GM21717 (cell line): ENCODE data around the gene RAB14.
"Not testable (repeated sequence)": the region's sequence is repeated elsewhere in the genome, so short reads cannot be mapped to it uniquely, and the experiment has no call there.

Experiments used
- ATAC-seq: cut with Tn5 transposase; IDR thresholded peaks from one replicate; pipeline ENCODE4 v1.9.1; 2021; ENCODE audit warnings: mild to moderate bottlenecking, moderate library complexity; ENCODE audit not compliant: unreplicated experiment

RAB14 gene

GRCh38 chr9:121192959-121193640 is 8.6 kb downstream of the RAB14 start:
- ATAC-seq = no peak

- ATAC-seq = no peak
These were observed 9.2 kb downstream of the RAB14 start for GRCh38 chr9:121192518-121192917.

- no peak for ATAC-seq
These were observed 10.4 kb downstream of the RAB14 start for GRCh38 chr9:121191235-121191634.

- ATAC-seq = no peak
These were observed 12.0 kb downstream of the RAB14 start for GRCh38 chr9:121189660-121190059.

GRCh38 chr9:121189006-121189405 is 12.7 kb downstream of the RAB14 start:
- no peak for ATAC-seq

GRCh38 chr9:121187636-121188305 is 13.9 kb downstream of the RAB14 start:
- ATAC-seq = no peak

GRCh38 chr9:121185774-121186403 is 15.8 kb downstream of the RAB14 start:
- no peak for ATAC-seq

GRCh38 chr9:121185178-121185745 is 16.4 kb downstream of the RAB14 start:
- no peak for ATAC-seq

- ATAC-seq = no peak
These were observed 17.2 kb downstream of the RAB14 start for GRCh38 chr9:121184463-121184862.

- no peak for ATAC-seq
These were observed 17.8 kb downstream of the RAB14 start for GRCh38 chr9:121183666-121184423.

GRCh38 chr9:121182989-121183388 is 18.7 kb downstream of the RAB14 start:
- ATAC-seq = no peak

GRCh38 chr9:121182101-121182836 is 19.4 kb downstream of the RAB14 start:
- ATAC-seq = no peak

- ATAC-seq = no peak
These were observed 21.6 kb downstream of the RAB14 start for GRCh38 chr9:121179930-121180681.

- not testable (repeated sequence) for ATAC-seq
These were observed 22.3 kb downstream of the RAB14 start for GRCh38 chr9:121179373-121179721.

GRCh38 chr9:121178676-121179372 is 22.8 kb downstream of the RAB14 start:
- no peak for ATAC-seq

GRCh38 chr9:121173501-121173900 is 28.2 kb downstream of the RAB14 start:
- no peak for ATAC-seq

GRCh38 chr9:121172726-121173487 is 28.8 kb downstream of the RAB14 start:
- no peak for ATAC-seq

GRCh38 chr9:121171236-121171635 is 30.4 kb downstream of the RAB14 start:
- no peak for ATAC-seq
